HG02763 (cell line): Measurements from ENCODE around the gene NAV2.
"Not testable (repeated sequence)": the region's sequence is repeated elsewhere in the genome, so short reads cannot be mapped to it uniquely, and the experiment has no call there.

Source experiments
- ATAC-seq: cut with Tn5 transposase; IDR thresholded peaks from one replicate; pipeline ENCODE4 v1.9.1; 2021; ENCODE audit warnings: mild to moderate bottlenecking, moderate library complexity; ENCODE audit not compliant: unreplicated experiment

The NAV2 gene

DNA sequence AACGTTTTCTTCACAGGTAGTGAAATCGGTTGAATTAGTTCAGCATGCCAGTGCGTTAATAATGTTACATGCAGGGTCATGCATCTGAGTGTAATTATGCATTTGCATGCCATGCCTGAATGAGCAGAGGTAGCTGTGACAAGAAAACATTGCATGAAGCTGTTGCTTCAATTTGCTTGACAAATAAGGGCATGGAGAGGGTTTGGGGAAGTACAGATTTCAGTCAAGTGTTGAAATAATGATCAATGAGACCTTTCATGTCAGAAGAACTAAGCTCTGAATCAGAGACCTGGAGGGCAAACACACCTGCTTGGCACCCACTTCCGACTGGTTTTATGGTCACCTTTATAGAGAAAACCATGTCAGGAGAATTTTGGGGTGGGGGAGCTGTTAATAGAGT is 226.2 kb downstream of the NAV2 start:
- peak; percentile 38 for ATAC-seq

DNA sequence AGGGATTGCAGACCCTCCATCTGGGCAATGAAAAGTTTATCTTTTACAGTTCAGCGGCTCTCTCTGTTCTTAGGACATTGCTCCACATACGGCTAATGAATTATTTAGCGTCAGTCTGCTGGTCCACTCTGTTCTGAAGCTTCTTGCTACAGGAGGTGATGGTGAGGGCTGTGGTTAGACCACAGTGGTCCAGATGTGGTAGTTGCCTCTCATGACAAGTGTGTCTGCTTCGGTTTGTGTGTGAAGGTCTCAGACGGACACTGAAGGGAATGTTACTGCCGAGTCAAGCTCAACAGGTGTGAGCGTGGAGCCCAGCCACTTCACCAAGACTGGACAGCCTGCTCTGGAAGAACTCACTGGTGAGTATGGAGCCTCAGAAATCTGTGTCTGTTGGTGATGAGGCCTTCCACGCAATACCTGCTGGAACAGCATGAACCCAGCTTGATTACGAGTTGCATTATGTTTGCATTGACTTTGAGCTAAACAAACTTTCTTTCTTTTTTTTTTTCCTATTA is 226.8 kb downstream of the NAV2 start:
- ATAC-seq: no peak

DNA sequence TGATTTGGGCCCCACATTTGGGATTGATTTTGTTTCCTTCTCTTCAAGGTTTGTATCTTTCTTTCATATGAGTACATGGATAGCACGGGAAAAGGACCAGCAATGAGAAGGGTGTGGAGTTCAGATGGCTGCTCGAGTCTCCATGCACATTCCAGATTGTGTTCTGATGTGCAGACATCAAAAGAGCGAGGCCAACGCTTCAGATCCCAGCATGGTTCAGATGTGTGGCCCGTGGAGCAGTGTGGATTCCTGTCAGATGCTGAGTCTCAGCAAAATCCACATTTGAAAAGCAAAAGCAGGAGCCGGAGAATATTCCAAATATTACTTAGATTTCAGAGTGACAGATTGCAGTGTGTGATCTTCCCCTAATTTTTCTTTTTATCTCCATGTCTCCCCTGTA is 228.2 kb downstream of the NAV2 start:
- ATAC-seq: no peak

DNA sequence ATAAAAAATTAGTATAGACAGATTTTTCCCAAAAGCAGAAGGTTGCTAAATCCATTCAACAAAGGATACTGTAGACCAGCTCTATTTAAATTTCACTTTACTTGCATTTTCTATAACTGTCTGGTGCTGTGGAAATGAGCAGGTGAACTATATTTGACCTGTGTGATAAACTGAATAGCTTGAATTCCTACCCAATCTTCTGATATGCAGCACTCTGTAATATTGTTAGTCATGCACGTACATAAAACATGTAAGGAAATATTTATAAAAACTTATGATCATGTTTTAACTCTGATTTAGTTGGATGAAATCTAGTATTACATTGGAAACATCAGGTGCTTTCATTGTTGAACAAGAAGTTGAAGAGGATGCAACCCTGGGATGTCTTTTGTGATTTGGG is 234.0 kb downstream of the NAV2 start:
- ATAC-seq: no peak

DNA sequence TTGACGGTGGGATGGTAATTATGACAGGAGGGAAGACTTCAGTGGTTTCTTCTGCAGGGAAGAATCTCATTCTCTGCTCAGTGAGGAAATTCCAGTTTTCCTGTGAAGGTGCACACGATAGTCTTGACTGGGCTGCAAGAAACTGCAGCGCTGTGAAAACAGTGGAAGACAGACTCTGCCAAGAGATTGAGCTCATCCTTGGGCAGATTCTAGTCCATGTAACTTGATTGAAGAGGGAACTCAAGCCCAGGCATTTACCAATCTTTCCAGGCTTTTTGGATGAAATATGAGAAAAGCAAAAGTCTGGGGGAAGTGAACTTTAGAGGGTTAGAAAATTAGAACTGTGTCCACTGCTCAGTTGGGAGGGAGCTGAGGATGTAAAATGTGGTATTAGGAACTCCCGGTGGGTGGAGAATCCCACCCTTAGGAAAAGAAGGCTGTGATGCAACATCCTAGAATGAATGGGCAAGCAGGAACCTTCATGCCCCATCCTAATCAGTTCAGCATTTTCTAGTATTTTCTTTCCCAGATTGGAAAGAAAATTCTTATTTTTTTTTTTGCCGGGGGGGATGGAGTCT is 235.0 kb downstream of the NAV2 start:
- no peak for ATAC-seq

DNA sequence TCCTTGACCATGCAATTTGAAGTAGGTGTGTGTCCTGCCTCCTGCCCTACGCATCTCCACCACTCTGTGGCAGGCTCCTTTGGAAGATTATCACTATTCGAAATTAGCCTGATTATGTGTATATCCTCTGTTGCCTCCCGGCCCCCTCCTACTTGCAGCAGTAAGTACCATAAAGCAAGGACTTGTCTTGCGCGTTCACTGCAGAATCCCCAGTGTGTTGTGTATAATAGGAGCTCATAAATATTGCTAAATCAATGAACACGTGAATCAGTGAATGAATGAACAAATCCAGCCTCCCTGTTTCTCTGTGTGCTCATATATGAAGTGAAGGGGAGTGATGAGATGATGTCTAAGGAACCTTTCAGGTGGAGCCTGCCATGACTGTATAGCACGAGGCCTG is 237.0 kb downstream of the NAV2 start:
- ATAC-seq: no peak

DNA sequence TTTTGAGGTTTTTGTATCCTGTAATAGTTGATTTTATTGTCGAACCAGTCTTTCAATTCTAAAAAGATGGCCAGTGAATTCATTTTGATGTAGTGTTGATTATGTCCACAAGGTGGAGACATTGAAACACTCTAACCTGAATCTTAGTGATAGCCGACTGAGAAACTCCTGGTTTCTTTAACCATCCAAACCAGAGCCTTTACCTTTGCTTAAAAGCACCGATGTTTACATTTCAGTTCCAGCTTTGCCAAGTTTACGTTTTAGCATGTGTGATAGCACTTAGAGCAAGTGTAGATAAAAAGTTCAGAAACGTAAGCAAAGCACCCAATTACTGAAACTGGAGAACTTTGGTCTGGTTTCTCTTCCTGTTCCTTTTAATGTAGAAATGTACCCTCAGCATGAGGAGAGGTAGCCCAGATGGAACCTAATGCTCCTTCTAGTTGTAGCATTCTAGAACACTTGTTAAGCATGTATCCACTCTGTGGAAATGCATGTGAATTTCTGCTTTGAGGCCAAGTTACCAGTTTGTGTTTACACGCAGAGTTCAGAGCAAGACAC is 239.0 kb downstream of the NAV2 start:
- ATAC-seq: peak; percentile 82

DNA sequence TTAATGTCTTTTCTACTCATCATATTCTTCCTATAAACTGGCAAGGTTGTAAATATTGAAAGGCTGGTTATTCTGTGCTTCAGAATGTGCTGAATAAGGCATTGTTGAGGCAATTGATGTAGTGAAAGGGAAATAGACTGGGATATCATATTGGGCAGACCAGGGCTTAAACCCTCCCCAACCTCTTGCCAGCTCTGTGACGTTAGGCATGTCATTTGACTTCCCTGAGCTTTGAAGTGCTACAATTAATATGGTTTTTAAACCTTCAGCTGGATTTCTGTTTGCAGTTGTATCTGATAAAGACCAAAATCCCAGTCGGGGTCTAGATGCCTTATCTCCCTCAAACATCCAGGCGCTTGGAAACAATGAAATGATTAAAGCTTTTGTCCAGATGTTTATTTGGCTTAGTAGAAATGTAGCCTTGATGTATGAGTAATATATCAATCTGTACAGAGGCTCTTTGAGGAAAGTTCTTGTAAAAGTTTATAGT is 239.5 kb downstream of the NAV2 start:
- ATAC-seq: no peak

DNA sequence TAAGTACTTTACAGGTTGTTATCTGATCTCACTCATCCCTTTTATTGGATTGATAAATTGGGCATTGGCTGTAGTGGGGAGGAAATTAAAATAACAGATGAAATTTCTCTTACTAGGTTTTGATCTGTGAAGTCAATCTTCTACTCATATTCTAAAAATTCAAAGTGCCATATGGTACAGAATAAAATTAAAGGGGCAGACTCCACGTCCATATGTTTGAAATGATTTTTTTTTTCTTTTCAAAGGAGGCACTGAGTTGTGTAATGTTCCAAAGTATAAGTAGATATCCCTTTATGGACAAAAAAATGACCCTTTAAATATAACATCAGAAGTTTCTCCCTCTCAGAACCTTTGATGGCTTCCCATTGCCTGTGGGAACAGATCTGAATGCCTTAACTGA is 240.3 kb downstream of the NAV2 start:
- no peak for ATAC-seq

DNA sequence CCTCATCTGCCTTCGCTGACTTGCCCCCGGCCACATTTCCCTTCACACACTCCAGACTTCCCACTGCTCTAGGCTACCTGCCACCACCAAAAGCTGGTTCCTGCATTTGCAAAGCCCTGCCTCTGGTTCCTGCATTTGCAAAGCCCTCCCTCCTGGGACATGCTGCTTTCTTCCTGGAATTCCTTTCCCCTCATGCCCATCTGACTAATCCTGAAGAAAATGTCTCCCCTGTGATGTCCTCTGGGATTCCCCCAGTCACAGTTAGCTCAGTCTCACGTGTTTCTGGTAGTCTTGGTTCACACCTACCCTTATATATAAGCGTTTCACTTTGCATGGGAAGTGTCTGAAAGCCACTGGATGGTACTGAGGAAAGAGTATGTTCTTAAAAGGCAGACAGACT is 240.7 kb downstream of the NAV2 start:
- no peak for ATAC-seq

DNA sequence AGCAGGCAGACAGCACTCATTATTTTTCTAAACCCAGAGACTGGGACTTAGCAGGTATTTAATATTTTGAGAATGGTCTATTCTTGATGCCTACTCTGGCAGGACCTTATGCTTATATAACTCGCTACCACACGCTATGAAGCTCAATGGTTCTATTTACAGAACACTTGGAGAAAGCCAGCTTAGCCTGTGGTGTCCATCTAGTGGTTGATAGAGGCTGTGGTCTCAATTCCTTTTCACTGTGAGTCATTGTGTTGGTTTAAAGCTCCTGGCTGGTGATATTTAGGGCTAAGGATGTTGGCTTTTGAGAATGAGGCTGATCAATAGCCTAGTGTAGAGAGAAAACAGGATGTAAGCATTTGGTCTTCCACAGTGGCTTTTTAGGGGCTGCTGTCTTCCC is 241.3 kb downstream of the NAV2 start:
- no peak for ATAC-seq

DNA sequence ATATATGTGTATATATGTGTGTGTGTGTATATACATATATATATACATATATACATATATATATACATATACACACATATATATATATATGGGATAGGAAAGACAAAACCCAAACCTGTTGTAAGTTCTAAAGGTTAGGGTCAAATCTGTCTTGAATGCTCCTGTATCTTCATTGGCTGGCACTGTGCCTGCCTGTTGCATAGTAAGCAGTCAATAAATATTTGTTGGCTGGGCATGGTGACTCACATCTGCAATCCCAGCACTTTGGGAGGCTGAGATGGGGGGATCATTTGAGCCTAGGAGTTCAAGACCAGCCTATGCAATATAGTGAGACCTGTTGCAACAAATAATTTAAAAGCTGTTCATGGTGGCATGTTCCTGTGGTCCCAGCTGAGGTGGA is 242.3 kb downstream of the NAV2 start:
- no peak for ATAC-seq

DNA sequence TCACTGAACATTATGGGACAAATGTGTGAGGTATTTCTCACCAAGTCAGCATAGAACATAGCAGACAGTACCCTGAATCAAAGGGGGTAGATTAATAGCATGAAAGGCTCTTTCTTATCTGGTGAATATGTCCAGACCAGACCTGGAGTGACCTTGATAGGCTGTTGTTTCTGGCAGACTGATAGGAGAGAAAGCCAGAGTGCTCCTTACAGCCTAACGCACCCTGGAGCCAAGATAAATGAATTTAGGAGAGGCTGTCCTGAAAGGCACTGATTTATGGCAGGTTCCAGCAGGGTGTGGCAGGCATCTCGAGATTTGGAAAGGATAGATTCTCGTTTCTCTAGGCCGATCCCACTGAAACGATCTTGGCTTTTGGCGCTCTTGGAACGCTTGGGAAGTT is 243.0 kb downstream of the NAV2 start:
- no peak for ATAC-seq

DNA sequence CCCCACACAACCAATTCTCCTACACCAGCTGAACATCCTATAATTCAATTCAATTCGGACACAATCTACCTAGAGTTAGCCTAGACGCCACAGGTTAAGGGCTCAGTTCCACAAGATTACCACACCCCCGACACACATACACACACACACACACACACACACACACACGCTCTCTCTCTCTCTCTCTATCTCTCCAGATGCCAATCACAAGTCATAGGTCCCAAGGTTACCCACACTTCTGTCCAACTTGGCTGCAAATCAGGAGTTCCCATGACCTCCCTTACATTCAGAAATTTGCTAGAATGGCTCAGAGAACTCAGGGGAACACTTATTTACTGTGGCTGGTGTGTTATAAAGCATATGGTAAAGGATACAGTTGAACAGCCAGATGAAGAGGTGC is 243.6 kb downstream of the NAV2 start:
- no peak for ATAC-seq

DNA sequence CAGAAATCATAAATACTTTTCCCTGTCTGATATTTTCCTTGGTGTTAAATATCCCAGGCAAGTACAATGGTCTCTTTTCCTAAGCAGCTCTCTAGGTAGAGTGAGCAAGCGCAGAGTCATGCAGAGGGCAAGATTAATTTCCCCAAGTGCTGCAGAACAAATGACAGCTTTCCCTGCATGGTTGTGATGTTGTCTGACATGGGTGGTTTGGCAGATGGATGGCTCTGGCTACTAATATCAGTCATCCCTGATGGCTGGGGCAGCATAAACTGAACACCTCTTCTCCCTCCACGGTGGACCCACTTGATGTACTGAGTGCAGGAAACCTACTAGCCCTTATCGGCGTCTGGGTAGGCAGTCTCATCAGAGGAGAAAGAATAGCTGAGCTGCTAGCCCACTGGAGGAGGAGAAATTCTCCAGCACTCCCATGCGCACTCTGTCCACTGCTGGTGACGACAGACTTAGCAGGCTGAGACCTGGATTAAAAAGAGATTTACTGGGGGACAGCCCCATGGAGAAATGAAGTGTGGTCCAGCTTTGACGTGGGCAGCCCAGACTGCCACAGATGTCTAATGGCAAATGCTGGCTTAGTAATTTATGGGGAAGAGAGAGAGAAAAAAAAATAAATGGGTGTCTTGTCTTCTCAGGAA is 244.8 kb downstream of the NAV2 start:
- ATAC-seq: no peak

DNA sequence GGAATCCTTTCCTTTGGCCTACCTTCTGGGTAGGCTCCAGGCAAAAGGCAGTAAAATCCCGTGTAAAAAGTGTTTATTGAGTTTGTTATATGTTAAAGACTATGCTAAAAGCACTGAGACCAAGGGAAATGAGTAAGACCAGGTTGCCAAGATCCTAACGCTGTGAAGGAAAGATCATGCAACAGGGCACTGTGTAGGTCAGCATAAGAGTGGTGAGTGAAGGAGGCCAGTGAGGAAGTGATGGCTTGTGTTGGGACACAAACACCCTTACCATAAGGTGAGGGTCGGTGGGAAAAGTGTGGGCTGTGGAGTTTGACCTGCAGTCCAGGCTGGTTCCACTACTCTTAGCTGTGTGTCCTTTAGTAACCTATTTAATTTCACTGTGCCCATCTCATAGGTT is 245.6 kb downstream of the NAV2 start:
- ATAC-seq: no peak

DNA sequence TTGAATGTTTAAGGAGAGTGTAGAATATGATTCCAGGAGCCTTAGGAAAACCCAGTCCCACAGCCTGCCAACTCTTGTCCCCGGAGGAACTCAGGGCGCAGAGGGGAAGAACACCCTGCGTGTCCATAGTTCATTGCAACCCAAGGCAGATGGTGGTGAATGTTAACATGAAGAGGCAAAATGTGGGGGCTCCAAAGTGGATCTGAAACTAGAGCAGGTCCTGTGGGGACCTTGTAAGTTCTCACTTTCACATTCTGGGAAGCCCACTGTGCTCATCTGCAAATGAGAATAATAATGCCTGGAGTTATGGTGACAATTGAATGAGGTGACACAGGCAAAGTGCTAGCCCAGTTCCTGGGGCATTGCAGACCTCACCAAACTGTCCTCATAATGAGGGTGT is 246.6 kb downstream of the NAV2 start:
- ATAC-seq: no peak

DNA sequence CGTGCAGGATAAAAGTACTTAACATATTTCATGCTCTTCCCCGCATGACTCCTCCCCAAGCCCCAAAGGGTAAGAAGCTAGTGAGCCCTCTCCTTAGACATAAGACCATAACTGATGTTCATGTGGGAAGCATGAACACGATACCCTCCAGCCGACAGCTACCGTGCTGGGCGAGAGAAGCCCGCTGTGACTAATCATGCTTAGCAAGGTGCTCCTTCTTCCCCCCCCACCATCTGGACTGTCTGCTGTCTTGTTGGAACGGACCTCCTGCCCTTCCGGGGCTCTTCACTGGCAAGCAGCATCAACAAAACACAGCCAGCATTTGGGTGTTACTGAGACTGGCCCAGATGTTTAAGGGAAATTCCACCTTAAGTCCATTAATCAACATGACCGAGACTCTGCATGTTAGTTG is 247.0 kb downstream of the NAV2 start:
- no peak for ATAC-seq

DNA sequence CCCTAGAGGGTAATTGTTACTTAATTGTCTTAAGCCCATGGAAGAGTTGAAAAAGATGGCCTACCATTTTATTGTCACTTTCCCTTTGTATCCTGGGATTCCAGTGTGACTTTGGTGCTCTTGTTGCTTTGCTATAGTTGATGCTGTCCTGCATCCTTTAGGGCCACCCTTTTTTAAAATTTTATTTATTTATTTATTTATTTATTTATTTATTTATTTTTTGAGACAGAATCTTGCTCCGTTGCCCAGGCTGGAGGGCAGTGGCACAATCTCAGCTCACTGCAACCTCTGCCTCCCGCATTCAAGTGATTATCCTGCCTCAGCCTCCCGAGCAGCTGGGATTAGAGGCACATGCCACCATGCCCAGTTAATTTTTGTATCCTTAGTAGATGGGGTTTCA is 247.8 kb downstream of the NAV2 start:
- not testable (repeated sequence) for ATAC-seq

DNA sequence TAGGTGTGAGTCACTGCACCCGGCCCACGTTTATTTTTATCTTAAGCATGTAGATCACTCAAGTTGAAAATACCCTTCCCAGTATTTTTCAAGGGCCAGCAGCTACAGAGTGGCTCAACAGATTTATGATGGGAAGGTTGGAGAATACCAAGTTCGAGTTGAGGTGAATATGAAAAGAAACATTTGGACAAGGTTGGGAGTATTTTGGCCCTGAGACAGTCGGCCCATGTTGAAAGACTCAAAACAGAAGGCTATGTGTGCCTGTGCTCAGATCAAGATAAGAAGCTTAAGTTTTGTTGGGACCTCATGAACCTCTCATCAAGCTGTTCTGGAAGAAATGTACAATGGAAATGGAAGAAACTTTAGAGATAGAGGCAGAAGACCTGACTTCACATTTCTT is 248.6 kb downstream of the NAV2 start:
- no peak for ATAC-seq

DNA sequence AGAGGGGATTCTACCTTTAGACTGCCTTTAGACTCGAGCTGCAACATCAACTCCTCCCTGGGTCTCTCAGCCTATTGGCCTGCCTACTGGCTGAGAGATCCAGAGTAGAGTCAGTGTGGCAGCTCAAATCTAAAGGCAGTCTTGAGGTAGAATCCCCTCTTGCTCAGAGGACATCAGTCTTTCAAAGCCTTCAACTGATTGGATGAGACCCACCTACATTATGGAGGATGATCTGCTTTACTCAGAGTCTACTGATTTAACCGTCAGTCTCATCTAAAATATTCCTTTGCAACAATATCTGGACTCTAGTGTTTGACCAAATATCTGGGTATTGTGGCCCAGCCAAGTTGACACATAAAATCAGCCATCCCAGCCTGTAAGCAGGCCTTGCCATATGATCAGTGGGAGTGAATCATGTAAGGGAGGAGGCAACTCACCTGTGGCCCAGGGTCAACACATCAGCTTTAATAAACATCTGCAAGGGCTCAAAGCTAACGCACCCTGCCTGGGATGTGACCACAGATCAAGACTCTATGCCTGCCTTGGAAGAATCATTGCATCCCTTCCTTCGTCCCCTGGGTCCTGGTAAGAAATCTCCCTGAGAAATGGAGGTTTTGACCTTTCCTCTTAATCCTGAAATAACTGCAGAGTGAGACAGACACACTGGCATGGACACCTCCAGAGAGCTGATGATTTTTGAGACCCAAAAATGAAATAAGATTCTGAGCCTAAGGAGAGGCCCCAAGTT is 249.6 kb downstream of the NAV2 start:
- no peak for ATAC-seq

DNA sequence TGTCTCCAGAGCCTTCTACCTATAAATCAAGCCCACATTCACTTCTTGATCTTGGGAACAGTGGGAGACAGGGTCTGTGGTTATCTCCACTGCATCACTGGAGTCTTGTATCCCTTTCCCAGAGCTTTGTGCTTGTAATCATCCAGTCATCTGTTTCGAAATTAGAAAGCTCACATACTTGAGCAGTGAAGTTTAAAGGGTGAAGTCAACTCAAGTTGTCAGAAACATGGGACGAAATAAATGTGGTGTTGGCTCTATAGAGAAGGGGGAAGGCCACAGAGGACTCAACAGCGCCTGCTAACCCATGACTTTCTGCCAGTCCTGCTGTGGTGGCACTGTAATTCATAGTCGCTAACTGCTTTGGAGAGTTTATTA is 250.2 kb downstream of the NAV2 start:
- ATAC-seq: no peak
